Stimulated activated CD4-positive, alpha-beta T cell treated with anti-CD3 and anti-CD28 coated beads, Interleukin-12 subunit alpha, Interleukin-12 subunit beta, amount 100 ng/mL, for 4 hours (primary cell): Measurements from ENCODE around the gene KCNA2.

Experiments used
- DNase-seq: peaks from one replicate; pipeline ENCODE4 v3.0.0-alpha.2; 2020

Gene KCNA2

GRCh38 chr1:110563089-110563488 lies 43.1 kb downstream of the KCNA2 start:
- no peak for DNase-seq

GRCh38 chr1:110561596-110561995 lies 44.6 kb downstream of the KCNA2 start:
- no peak for DNase-seq

- DNase-seq = no peak
Observed at GRCh38 chr1:110559157-110559556, 47.0 kb downstream of the KCNA2 start.

- no peak for DNase-seq
Observed at GRCh38 chr1:110557481-110557880, 48.7 kb downstream of the KCNA2 start.

- no peak for DNase-seq
Observed at GRCh38 chr1:110556471-110556807, 49.7 kb downstream of the KCNA2 start.

- no peak for DNase-seq
Observed at GRCh38 chr1:110555807-110556470, 50.2 kb downstream of the KCNA2 start.

- peak; percentile 55 for DNase-seq
Observed at GRCh38 chr1:110554871-110555801, 51.0 kb downstream of the KCNA2 start.

GRCh38 chr1:110551278-110551809 lies 54.8 kb downstream of the KCNA2 start:
- DNase-seq = no peak

- DNase-seq = no peak
Observed at GRCh38 chr1:110549831-110550230, 56.3 kb downstream of the KCNA2 start.

GRCh38 chr1:110548381-110548780 lies 57.8 kb downstream of the KCNA2 start:
- DNase-seq = no peak

- DNase-seq = no peak
Observed at GRCh38 chr1:110547017-110547416, 59.1 kb downstream of the KCNA2 start.

- no peak for DNase-seq
Observed at GRCh38 chr1:110545492-110545891, 60.7 kb downstream of the KCNA2 start.

GRCh38 chr1:110544753-110545152 lies 61.4 kb downstream of the KCNA2 start:
- no peak for DNase-seq
